Measurements from ENCODE around the gene ZNF771.
A peak's percentile ranks its signal among the peaks of the same experiment; 100 is the strongest.

ZNF771 gene

GRCh38 chr16:30407102-30407803 is at the start of gene ZNF771:
ZNF771 (plus strand) TSS chr16:30407606; CDS start chr16:30408054, 448 bp downstream.
- DNase-seq = peak; percentile 73

DNA sequence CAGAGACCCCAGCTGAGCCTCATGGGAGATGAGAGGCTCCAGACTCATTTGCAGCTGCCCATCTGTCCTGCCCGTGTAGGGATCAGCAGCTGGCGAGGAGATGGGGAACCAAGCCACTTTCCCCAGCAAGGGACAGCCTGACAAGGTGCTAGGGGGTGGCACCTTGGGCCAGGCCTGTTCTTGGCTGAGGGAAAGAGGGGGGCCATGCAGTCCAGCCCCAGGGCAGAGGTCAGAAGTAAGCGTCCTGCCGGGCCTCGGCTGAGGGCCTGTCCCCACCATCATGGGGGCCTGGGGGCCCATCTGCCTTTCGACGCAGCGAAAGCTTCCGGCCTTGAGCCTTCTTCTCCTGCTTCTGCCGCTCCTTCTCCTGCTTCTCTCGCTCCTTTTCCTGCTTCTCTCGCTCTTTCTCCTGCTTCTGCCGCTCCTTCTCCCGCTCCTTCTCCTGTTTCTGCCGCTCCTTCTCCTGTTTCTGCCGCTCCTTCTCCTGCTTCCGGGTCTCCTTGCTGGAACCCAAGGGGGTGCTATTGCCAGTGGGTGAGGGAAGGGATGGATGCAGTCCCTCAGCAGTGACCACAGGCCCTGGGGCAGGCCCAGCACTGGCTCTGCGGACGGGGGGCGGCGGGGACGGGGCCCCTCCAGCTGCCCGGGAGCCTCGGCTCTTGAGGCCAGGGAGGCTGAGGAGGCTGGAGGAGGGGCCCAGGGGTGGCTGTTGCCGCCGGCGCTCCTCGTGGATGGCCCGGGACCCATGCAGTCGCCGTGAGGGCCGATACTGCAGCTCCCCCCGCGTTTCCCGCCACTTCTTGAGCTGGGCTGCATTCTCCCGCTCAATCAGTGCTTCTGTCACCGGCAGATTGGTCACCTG is 49.5 kb upstream of the ZNF771 start:
- DNase-seq = no peak

DNA sequence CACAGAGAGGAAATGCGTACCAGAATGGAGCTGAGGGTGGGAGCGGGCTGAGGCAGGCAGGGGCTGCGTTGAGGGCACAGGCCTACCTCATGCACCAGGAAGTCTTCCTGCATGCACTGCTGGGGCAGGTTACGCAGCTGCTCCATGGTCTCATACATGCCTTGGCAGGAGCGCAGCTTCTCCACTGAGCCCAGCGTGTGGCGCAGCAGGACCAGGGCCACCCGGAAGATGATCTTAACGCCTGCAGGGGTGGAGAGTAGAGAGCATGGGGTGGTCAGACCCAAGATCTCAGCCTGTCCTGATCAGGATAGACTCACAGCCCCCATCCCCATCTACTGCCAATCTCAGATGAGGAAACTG is 48.8 kb upstream of the ZNF771 start:
- DNase-seq = no peak

DNA sequence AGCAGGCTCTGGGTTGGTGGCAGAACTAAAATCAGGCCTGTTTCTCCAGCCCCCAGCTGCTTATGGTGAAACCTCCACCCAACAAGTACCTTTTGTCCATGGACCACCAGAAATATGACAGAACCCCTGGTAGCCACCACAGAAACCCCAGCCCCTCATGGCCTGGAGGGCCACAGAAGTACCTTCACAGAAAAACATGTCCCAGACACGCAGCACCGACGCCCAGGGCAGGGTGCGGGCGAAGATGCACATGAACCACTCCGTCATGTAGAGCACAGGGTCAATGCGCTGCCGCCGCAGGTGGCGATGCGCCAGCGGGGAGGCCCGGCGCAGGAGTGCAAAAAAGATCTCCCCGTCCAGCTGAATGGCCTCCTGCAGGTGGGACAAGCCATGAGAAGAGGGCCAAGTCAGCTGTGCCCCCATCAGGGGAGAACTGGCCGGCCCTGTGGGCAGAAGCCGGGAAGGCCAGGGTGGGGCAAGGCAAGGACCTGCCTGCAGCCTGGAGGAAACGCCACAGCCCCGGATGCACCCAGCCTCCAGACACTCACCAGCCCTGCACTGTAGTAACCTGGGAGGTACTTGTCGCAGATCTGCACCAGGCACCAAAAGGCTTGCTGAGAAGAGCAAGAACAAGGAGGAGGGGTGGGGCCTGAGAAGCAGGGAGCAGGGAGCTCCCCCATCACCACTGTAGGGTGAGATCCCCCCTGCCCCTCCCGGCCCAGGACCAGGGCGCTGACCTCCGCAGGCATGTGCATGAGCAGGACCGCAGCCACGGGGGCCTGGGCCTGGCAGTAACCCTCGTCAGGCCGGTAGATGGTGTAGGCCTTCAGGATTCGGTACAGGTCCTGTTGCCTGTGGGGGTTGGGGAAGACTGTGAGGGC is 48.2 kb upstream of the ZNF771 start:
- DNase-seq = no peak

GRCh38 chr16:30359871-30360170 is 47.6 kb upstream of the ZNF771 start:
- no peak for DNase-seq

- no peak for DNase-seq
Measured at GRCh38 chr16:30361180-30361579, 46.2 kb upstream of the ZNF771 start.

- DNase-seq = no peak
Measured at GRCh38 chr16:30365200-30365599, 42.2 kb upstream of the ZNF771 start.

DNA sequence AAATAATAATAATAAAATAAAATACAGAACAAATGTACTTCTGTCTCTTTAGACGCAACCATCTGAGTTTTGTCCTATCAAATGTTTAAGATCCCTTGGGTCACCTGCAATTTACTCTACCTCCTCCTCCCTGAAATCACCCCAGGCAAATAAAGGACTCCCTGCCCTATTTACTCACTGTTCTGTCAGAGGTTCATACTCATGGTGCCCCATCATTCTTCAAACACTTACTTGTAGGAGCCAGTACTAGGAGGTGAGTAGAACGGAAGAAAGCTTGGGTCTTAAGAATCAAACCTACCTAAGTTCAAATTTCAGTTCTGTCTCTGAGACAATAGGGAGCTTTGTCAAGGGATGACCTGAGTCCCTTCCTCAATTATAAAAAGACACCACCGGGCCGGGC is 40.9 kb upstream of the ZNF771 start:
- DNase-seq = no peak

- no peak for DNase-seq
Measured at GRCh38 chr16:30367349-30368009, 39.9 kb upstream of the ZNF771 start.

DNA sequence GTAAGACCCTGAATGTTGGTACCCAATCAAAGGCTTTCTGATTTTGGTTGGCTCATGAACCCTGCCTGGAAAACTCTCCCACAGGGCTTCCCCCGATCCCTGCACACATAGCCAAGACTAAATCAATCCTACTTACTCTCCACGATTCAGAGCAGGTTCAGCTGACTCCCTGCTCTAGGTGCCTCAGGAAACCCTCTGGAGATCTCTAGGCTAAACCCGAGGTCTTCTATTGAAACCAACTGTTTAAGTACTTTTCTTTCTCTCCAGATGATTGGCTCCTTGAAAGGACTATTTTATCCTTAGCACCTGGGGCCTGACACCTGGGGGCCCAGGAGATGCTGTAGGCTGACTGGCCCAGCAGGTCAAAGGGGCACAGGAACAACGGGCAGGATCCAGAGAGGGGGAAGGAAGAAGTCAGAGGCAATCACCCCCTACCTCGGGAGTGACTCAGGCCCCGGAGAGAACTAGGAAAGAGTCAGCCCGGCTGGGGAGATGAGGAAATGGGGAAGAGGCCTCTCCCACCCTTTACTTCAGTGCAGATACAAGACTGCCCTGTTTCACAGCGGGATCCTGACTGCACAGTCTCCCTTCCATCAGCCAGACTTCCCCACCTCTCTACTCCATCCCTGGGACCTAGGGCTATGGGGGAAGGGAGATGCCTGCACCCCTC is 39.1 kb upstream of the ZNF771 start:
- peak; percentile 8 for DNase-seq

DNA sequence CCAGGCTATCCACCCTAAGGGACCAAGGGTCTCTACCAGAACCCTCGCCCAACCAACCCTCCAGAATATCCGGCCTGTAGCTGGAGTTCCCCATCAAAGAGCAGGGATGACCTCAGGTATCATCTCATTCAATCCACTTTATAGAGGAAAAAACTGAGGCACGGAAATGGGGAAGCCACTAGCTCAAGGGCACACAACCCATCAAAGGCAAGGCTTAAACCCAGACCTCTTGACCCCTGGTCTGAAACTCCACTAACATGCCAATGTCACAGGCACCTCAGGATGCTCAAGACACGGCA is 38.7 kb upstream of the ZNF771 start:
- DNase-seq = no peak

GRCh38 chr16:30369091-30369937 is 38.1 kb upstream of the ZNF771 start:
- no peak for DNase-seq

- no peak for DNase-seq
Measured at GRCh38 chr16:30369938-30370455, 37.4 kb upstream of the ZNF771 start.

DNA sequence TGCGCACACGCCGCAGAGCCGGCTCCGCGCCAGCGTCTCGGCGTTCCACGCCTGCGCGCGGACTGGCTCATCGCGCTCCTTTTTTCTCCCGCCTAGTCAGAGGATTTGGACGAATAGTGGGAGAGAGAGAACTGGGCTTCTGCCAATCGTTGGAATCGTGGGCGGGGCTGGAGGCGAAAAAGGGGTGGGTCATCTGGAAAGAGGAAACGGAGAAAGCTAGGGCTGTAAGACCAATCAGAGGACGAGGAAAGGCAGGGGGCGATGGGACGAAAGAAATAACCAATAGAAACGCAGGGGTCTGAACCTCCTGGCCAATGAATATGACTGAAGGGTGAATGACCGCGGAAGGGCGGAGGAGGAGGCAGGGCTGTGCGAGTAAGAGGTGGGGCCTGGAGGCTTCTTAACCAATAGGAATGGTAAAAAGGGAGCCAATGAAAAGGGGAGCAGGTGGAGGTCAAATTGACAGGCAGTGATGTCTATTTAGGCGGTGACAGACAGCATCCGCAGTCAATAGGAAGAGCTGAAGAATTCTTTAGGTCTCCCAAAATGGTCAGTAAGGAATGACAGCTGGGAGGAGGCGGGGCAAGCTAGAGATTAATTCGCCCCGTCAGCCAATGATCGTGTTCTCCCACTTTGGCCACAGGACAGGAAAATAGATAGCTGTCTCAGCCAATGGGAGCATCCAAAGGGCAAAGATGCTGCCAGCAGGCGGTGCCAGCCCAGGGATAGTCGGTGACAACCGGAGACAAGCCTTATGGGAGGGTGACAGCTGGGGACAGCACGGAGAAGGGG is 36.8 kb upstream of the ZNF771 start, which contains the start of gene TBC1D10B:
TSS of gene TBC1D10B (minus strand) at position 39 of the 792 bp plus-strand sequence. CDS start 311 bp downstream, outside the sequence.
- DNase-seq = peak; percentile 100

DNA sequence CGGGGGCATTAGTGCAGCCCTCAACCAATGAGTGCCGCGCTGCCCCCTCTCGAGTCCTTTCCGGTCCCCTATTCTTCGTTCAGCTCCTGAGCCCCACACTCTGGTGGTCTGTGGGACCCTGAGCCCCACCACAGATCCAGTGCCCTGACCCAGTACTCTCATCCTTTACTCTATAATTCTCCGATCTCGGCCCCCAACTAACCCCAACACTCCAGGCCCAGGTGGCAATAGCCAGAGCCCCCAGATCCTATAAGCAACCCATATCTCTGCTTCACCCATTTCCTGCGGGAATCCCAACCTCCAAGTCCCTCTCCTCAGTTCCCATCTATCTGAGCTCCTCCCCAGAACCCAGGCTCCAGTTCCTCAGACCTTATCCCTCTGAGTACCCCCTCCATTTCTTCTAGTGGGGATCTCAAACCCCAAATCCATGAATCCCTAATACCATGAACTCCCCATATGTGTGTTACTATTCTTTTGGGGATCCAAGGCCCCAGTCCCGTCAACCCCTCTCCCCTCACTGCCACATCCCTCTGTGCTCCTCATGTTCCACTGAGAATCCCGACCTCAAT is 36.1 kb upstream of the ZNF771 start:
- no peak for DNase-seq

DNA sequence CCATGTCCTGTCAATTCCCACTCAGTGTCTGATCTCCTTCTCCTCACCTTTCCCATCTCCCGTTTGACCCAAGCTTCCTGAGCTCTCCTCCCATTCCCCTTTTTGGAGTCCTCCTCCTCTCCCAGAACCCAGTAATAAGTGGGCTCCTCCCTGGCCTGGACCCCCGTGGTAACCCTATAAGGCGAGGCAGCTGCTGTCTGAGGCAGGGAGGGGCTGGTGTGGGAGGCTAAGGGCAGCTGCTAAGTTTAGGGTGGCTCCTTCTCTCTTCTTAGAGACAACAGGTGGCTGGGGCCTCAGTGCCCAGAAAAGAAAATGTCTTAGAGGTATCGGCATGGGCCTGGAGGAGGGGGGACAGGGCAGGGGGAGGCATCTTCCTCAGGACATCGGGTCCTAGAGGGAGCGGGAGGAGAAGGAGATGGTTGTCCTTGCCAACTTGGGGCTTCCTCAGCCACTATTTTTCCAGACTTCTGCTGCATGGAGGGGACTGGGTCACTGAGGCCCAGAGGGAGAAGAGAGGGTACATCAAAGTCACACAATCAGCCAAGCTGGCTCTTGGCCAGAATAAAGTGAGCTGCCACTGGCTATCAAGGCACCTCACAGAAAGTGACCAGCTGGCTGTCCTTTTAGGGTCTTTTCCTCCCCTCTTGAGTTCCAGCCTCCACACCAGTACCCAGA is 35.2 kb upstream of the ZNF771 start:
- no peak for DNase-seq

- DNase-seq = no peak
Measured at GRCh38 chr16:30372725-30373124, 34.7 kb upstream of the ZNF771 start.

GRCh38 chr16:30374538-30374937 is 32.9 kb upstream of the ZNF771 start, which contains the start of gene MYL11:
MYL11 (plus strand) TSS chr16:30374802; CDS start chr16:30374858, 56 bp downstream.
- no peak for DNase-seq

DNA sequence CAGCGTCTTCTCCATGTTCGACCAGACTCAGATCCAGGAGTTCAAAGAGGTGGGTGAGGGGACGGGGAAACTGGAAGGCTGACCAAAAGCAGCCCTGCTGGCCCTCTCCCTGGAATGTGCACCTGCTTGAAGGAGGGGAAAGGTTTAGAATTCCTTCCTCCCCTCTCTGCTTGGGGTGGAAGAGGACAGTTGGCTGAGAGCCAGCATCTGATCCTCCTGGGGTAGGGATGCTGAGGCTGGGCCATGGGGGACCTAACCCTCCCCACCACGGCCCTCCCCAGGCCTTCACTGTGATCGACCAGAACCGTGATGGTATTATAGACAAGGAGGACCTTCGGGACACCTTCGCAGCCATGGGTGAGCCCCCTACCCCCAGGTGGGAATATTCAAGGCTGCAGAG is 31.5 kb upstream of the ZNF771 start:
- no peak for DNase-seq

All from DMS79 treated with DMSO at 0.1 percent for 48 hours (cell line).